Activated CD4-positive, CD25-positive, alpha-beta regulatory T cell treated with anti-CD3 and anti-CD28 coated beads, Interleukin-2, amount 50 U/mL, for 16 hours (primary cell): ENCODE data around the gene NTNG2.

ENCODE experiments used
- DNase-seq: peaks from one replicate; pipeline ENCODE4 v3.0.0-alpha.2; 2020; ENCODE audit warnings: low read depth, low spot score

Gene NTNG2

GRCh38 chr9:132235894-132236661 is 74.2 kb downstream of the NTNG2 start:
- peak; percentile 64 for DNase-seq

- DNase-seq = no peak
These were observed 74.9 kb downstream of the NTNG2 start for GRCh38 chr9:132236662-132237311.

GRCh38 chr9:132237481-132237880 is 75.6 kb downstream of the NTNG2 start:
- DNase-seq = no peak

- DNase-seq = no peak
These were observed 76.4 kb downstream of the NTNG2 start for GRCh38 chr9:132238026-132238972.

- DNase-seq = no peak
These were observed 77.1 kb downstream of the NTNG2 start for GRCh38 chr9:132238992-132239391.

GRCh38 chr9:132239518-132239917 is 77.7 kb downstream of the NTNG2 start:
- DNase-seq = no peak

GRCh38 chr9:132239999-132240840 is 78.4 kb downstream of the NTNG2 start:
- DNase-seq = no peak

- peak; percentile 93 for DNase-seq
These were observed 79.1 kb downstream of the NTNG2 start for GRCh38 chr9:132240841-132241482.

GRCh38 chr9:132241483-132241839 is 79.6 kb downstream of the NTNG2 start:
- no peak for DNase-seq

GRCh38 chr9:132241840-132242620 is 80.2 kb downstream of the NTNG2 start:
- no peak for DNase-seq

GRCh38 chr9:132242621-132243155 is 80.8 kb downstream of the NTNG2 start:
- DNase-seq = no peak

- no peak for DNase-seq
These were observed 81.6 kb downstream of the NTNG2 start for GRCh38 chr9:132243156-132244074.

GRCh38 chr9:132244582-132245455 is 83.0 kb downstream of the NTNG2 start:
- no peak for DNase-seq

- DNase-seq = no peak
These were observed 83.6 kb downstream of the NTNG2 start for GRCh38 chr9:132245465-132245864.

GRCh38 chr9:132247942-132248341 is 86.1 kb downstream of the NTNG2 start:
- DNase-seq = no peak

- no peak for DNase-seq
These were observed 87.3 kb downstream of the NTNG2 start for GRCh38 chr9:132249123-132249522.

- DNase-seq = no peak
These were observed 87.8 kb downstream of the NTNG2 start for GRCh38 chr9:132249690-132250089.
